Measurements from ENCODE around the gene CD101. TPM values are rescaled to one million over a fixed set of nuclear protein-coding genes. Genes with fewer than 3 reads are reported as not detected.
A peak's percentile ranks its signal among the peaks of the same experiment; 100 is the strongest.

CD101 gene
- total RNA-seq, 1 experiment from 2014 or later: 1.2 TPM

DNA sequence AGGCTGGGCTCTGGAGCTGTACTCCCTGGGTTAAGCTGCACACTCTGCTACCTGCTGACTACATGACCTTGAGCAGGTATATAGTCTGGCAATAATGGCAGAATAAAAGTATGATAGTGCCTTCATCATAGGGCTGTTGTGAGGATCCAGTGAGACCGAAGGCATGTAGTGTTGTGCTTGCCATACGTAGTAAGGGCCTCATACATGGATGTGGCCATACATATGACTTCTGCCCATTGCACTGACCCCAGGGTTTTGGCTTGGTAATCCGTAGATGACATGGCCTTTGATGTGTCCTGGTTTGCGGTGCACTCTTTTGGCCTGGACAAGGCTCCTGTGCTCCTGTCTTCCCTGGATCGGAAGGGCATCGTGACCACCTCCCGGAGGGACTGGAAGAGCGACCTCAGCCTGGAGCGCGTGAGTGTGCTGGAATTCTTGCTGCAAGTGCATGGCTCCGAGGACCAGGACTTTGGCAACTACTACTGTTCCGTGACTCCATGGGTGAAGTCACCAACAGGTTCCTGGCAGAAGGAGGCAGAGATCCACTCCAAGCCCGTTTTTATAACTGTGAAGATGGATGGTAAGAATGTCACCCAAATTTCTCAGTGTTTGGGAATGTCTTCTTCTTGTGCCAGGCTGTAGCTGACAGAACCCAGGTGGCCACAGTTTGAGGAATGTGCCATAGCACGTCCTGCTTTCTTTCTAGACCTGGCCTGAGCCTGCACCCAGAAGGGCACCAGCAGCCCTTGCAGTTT is 17.0 kb upstream of the CD101 start:
- DNase-seq (ENCODE audit: low read depth): no peak

- DNase-seq (ENCODE audit: low read depth): no peak
Observed at GRCh38 chr1:116986421-116987255, 14.9 kb upstream of the CD101 start.

DNA sequence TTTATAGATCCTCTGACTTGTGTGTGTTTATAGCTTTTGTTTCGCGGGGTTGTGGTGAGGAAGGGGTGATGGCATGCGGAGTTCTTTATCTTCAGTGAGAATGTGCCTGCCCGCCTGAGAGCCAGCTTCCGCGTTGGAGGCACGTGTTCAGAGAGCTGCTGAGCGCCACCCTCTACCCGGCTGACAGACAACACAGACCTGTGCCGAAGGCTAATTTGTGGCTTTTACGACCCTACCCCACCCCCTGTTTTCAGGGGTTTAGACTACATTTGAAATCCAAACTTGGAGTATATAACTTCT is 14.4 kb upstream of the CD101 start:
- DNase-seq (ENCODE audit: low read depth): no peak

DNA sequence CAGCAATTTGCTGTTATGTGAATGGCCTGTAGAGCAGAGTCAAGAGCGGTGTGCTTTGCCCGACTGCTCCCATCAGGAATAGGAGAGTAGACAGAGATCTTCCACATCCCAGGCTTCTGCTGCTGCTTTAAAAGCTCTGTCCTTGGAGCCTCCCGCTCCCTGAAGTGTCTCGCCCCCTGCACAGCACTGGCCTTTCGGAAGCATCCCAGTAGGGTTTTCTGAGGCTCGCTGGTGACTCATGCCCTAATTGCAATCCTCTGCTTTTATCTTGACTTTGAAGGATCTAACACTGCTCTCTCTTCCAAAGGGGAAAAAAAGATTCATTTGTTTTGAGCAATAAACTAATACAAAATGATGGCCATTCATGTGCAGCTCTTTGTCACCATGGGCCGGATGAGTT is 13.3 kb upstream of the CD101 start:
- DNase-seq (ENCODE audit: low read depth): peak; percentile 86

- peak; percentile 79 for DNase-seq (ENCODE audit: low read depth)
Observed at GRCh38 chr1:116988908-116989307, 12.7 kb upstream of the CD101 start.

GRCh38 chr1:116989835-116990234 is 11.7 kb upstream of the CD101 start:
- no peak for DNase-seq (ENCODE audit: low read depth)

GRCh38 chr1:116990612-116991151 is 10.9 kb upstream of the CD101 start:
- peak; percentile 98 for DNase-seq (ENCODE audit: low read depth)

DNA sequence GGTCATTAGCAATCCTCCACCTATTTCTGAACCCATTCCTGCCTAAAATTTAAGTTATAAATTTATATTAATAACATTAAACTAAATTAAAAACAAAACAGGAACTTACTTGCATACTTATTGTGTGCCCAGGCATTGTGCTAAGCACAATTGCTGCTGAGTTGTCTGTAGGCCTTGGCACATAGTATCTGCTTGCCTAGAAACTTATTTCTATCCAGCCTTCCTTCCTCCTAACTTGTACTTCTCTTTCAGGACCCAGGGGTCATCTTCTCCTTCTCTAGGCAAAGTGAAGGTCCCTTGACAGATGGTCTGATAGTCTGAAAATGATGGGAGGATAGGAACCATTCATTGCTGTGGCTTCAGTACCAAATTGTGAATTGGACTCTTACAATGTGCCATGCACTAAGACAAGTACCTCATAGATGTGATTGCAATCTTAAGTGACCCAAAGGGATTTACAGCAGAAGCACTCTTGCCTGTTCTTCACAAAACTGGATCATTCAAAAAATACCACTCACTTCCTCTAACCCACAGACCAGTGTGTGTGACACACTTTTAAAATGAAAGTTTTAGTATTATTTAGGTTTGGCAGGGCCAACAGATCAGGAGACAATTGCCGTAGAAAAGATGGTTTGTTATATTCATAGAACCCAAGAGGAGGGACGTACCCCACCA is 10.3 kb upstream of the CD101 start:
- no peak for DNase-seq (ENCODE audit: low read depth)

- DNase-seq (ENCODE audit: low read depth): no peak
Observed at GRCh38 chr1:116991918-116992317, 9.6 kb upstream of the CD101 start.

GRCh38 chr1:116993286-116993685 is 8.3 kb upstream of the CD101 start:
- DNase-seq (ENCODE audit: low read depth): no peak

- DNase-seq (ENCODE audit: low read depth): no peak
Observed at GRCh38 chr1:116994411-116994810, 7.1 kb upstream of the CD101 start.

- DNase-seq (ENCODE audit: low read depth): peak; percentile 69
Observed at GRCh38 chr1:116997066-116997465, 4.5 kb upstream of the CD101 start.

DNA sequence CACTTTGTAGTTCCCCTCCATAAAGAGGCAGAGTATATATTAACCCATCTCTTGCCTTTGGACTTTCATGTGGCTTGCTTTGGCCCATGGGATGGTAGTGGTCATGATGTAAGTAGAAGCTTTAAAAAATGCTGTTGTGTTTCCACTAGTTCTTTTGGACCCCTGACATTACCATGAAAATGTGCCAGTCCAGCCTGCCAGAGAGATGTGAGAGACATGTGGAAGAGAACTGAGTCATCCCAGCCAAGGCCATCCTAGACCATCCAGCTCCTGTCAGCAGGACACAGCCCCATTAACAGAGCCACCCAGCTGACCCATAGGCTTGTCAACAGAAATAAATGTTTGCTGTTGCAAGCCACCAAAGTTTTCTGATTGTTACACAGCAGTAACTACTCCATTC is 3.9 kb upstream of the CD101 start:
- DNase-seq (ENCODE audit: low read depth): peak; percentile 70

DNA sequence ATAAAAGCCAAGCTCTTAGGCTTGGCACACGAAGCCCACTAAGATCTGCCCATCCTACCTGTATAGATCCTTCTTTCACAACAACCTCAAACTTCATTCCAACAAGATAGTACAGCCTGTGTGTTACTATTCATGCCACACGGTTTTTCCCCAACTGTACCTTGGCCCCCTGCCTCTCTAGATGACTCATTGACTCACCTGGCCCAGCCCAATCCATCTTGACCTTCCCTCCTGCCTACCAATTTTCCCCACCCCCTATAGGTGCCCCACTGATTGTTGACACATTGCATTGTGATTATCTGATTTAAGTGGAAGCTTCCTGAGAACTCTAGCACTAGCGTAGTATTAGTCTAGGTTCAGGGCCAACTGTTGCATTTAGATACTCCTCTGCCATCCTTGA is 2.0 kb upstream of the CD101 start:
- no peak for DNase-seq (ENCODE audit: low read depth)

DNA sequence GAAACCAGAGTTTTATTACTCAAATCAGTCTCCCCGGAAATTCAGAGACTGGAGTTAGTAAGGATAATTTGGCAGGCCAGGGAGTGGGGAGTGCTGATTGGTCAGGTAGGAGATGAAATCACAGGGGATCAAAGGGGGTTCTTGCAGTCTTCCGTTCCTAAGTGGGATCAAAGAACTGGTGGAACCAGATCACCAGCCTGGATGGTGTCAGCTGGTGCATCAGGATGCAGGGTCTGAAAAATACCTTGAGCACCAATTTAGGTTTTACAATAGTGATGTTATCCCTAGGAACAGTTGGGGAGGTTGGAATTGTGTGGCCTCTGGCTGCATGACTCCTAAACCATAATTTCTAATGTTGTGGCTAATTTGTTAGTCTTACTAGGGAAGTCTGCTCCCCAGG is 1.4 kb upstream of the CD101 start:
- peak; percentile 20 for DNase-seq (ENCODE audit: low read depth)

- no peak for DNase-seq (ENCODE audit: low read depth)
Observed at GRCh38 chr1:117003223-117003875, 1.8 kb downstream of the CD101 start.

- DNase-seq (ENCODE audit: low read depth): peak; percentile 28
Observed at GRCh38 chr1:117007719-117008013, 6.1 kb downstream of the CD101 start.

- no peak for DNase-seq (ENCODE audit: low read depth)
Observed at GRCh38 chr1:117008656-117009055, 7.1 kb downstream of the CD101 start.

GRCh38 chr1:117009132-117009531 is 7.6 kb downstream of the CD101 start:
- DNase-seq (ENCODE audit: low read depth): peak; percentile 14

GRCh38 chr1:117010310-117010969 is 8.9 kb downstream of the CD101 start:
- no peak for DNase-seq (ENCODE audit: low read depth)

- no peak for DNase-seq (ENCODE audit: low read depth)
Observed at GRCh38 chr1:117011334-117011733, 9.8 kb downstream of the CD101 start.
